Stimulated activated CD4-positive, alpha-beta T cell treated with anti-CD3 and anti-CD28 coated beads, Interleukin-2, amount 100 ng/mL, for 48 hours (primary cell): ENCODE measurements around the gene ENTPD7.
A peak's percentile ranks its signal among the peaks of the same experiment; 100 is the strongest.
"Not testable (repeated sequence)": the region's sequence is repeated elsewhere in the genome, so short reads cannot be mapped to it uniquely, and the experiment has no call there.

Source experiments
- DNase-seq, 2 donors: peaks; one replicate each; pipeline ENCODE4 v3.0.0-alpha.2; 2020

The ENTPD7 gene

DNA sequence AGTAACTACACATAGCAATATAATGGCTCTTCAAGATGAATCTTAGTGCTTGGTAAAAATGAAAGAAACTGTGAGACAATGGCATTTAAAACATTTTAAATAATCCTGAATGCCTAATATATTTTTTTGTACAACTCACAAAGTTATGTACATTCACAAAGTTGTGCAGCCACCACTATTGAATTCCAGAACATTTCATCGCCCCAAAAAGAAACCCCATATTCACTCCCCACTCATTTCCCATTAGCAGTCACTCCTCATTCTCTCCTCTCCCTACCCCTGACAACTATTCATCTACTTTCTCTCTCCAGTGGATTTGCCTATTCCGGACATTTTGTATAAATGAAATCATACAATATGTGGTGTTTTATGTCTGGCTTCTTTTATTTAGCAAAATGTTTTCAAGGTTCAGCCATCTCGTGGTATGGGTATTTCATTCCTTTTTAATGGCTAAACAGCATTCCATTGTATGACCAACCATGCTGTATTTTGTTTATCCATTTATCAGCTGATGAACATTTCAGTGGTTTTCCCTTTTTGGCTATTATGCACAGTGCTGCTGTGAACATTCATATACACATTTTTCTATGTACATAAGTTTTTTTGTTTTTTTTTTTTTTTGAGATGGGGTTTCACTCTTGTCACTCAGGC lies 34.7 kb downstream of the ENTPD7 start:
- DNase-seq: no peak

GRCh38 chr10:99695761-99696160 lies 36.5 kb downstream of the ENTPD7 start:
- no peak for DNase-seq

GRCh38 chr10:99698504-99699080 lies 39.3 kb downstream of the ENTPD7 start:
- DNase-seq: no peak

DNA sequence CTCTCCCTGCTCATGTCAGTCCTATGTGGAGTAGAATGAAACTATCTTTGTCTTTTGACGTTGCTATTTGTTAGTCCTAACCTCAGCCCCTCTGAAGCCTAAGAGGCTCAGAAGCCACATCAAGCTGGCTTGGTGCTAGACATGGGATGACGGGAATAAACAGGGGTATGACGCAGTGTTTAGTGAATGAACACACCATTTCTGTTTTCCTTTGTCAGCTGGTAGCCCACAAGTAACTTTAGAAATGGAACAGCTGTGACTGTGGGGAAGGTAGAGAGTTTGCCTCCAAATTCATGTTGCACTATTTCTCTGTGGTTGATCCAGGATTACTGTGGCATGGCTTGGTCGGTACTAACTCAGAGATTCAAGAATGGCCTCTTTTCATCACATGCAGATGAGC lies 41.3 kb downstream of the ENTPD7 start:
- no peak for DNase-seq

DNA sequence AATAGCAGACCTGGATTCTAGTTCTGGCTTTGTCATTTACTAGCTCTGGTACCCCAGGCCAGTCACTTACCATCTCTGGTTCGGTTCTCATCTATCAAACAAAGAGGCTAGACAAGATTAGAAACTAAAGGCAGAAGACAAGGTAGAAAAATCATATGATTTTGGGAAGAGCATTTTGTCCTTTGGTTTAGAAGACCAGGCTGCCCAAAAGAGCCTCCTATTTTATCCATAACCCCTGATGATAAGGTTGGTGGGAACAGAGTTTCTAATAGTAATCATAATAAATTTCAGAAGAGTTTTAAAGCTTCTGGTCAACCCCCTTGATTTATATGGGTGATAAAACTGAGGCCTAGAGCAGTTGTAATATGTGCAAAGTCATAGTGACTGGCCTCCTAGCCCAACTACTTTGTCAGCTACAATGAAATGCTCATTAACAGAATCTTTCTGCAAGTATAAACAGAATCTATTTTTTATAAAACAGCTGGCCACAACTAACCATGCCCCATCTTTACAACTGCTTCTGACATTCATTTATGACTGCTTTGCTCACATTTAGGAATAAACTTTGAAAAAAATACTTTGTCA lies 49.2 kb downstream of the ENTPD7 start:
- no peak for DNase-seq

DNA sequence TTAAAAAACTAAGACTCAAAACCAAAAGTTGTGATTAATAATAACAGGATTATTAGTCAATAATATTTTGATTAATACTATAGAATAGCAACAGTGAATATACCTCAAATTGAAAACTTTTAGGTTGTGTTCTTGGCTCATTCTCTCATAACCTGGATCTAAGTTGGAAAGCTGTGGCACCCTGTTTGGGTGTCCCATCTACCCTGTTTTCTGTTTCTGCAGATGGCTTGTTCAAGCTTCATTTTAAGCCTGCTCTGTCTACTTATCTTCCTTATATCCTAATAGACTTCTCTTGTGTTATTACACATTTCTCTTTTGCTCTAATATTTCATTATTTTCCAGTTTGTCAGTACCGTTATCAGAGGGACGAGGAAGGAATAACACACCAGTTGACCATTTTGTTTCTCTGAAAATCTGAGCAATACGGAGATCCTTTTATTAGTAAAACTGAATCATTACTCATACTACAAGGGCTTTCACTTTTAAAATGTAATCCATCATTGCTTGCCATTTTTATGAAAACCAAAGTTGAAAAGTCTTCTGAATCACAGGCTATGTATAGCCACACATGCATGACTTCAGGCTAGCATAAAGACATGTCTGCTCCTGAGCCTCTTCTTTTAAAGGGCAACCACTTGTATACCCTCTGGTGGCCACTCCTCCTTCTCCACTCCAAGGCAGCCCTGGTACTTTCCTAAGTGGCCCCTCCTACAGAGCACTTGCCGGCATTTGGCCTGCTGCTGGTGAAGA lies 50.3 kb downstream of the ENTPD7 start:
- DNase-seq: no peak

GRCh38 chr10:99711129-99711719 lies 51.9 kb downstream of the ENTPD7 start:
- peak in 1 of 2 donors; percentile 10 for DNase-seq

DNA sequence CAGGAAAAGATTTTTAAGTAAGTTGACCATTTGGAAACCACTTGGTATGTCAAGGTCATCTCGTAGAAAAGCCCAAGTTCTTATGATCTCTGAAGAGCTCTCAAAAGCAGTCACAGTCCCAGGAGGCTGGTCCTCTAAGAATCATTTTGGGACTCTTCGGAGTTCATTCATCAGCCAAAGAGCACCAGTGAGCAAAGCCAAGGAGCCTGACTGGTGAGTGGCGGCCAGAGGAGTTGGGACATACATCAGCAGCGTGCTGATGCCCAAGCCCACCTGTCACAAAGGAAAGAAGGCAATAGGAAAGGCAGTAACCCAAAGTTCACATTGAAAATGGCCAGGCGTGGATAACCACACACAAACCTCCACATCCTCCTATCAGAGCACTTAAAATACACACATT lies 55.1 kb downstream of the ENTPD7 start:
- DNase-seq: no peak

DNA sequence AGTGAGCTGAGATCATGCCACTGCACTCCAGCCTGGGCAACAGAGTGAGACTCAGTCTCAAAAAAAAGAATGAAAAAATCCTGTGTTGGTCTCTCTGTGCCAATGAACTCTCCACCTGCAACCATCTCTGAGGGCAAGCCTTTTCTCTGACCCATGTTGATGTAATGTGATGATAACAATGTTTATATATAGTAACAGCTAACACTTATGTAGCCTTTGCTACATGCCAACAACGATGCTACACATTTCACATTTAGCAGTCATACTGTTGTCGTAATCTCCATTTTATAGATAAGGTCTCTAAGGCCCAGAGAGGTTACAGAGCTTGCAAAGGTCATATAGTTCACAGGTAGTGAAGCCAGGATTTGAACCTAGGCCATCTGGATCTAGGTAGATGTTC lies 61.1 kb downstream of the ENTPD7 start:
- no peak for DNase-seq

GRCh38 chr10:99730026-99730425 lies 70.7 kb downstream of the ENTPD7 start:
- no peak for DNase-seq

GRCh38 chr10:99731306-99732032 lies 72.2 kb downstream of the ENTPD7 start:
- DNase-seq: no peak

- DNase-seq: peak; percentile 89 to 94
These were observed 72.9 kb downstream of the ENTPD7 start, which contains the start of the genes COX15 and CUTC for GRCh38 chr10:99732033-99732842. Gene COX15, minus strand, starts transcription at chr10:99732127. Its CDS starts 78 bp downstream, at chr10:99732049. Gene CUTC, plus strand, starts transcription at chr10:99732234. Its CDS starts 115 bp downstream, at chr10:99732349.

DNA sequence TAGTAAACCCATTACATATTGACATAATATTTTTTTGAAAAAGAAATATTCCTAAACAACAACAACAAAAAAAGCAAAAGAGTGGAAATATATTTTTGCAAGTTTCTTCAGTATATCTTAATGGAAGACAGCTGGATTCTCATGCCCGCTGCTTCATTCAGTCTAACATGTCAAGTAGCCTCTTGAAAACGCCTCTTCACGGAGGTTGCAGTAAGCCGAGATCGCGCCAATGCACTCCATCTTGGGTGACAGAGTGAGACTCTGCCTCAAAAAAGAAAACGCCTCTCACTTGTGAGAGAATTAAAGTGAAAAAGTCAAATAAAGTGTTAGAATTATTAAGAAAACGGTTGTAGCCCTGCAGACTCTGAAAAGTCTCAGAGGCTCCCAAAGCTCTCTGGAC lies 74.1 kb downstream of the ENTPD7 start:
- DNase-seq: no peak

DNA sequence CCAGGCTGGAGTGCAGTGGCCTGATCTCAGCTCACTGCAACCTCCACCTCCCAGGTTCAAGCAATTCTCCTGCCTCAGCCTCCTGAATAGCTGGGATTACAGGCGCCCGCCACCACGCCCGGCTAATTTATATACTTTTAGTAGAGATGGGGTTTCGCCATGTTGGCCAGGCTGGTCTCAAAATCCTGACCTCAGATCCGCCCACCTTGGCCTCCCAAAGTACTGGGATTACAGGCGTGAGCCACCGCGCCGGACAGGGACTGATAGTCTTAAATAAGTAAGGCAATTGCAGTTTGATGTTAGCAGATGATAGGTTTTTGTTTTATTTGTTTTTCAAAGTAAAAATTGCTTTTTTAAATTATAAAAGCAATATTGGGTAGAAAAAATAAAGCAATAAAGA lies 74.8 kb downstream of the ENTPD7 start:
- not testable (repeated sequence) for DNase-seq

DNA sequence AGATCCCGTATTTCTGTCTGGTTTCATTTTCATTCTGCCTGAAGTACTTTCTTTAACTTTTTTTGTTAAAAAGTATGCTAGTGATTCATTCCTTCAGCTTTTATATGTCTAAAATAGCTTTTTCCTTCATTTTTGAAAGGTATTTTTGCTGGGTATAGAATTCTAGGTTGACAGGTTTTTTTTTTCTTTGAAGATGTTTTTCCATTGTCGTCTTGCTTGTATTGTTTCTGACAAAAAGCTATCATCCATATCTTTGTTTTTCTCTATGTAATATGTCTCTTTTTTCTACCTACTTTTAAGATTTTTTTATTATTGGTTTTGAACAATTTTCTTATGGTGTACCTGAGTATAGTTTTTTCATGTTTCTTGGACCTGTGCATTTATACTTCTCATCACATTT lies 81.0 kb downstream of the ENTPD7 start:
- DNase-seq: no peak

- DNase-seq: no peak
These were observed 81.7 kb downstream of the ENTPD7 start for GRCh38 chr10:99740933-99741559.

GRCh38 chr10:99742254-99742653 lies 82.9 kb downstream of the ENTPD7 start:
- no peak for DNase-seq

- DNase-seq: no peak
These were observed 83.4 kb downstream of the ENTPD7 start for GRCh38 chr10:99742701-99743100.

- DNase-seq: no peak
These were observed 84.5 kb downstream of the ENTPD7 start for GRCh38 chr10:99743841-99744240.

- DNase-seq: not testable (repeated sequence)
These were observed 86.9 kb downstream of the ENTPD7 start for GRCh38 chr10:99746166-99746565.

DNA sequence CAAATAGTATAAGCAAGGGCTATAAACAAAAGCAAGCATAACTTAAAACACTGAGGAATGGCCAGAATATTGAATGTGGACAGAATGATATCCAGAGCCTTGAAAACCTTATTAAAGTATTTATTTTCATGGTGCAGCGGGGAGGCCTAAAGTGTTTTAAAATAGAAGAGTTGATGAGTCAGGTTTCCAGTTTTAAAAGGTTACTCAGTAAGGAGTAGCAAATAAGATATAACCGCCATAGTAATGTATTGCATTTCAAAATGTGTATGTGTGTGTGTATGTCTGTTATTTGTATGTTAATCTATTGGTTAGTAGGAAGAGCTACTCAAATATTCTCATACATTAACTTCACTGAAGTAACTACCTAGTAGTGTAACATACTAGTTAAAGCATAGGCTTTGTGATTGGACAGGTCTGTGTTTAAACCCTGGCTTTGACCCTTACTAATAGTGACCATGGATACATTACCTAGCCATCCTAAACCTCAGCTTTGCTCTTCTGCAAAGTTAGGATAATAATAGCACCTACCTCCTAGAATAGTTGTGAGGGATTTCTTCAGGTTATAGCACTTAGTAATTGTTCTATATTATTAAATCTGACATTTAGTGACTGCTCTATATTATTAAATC lies 89.6 kb downstream of the ENTPD7 start:
- DNase-seq: no peak
